Kidney epithelial cell (primary cell): ENCODE measurements around the gene TNFSF10. TPM values are rescaled to one million over a fixed set of nuclear protein-coding genes. Genes with fewer than 3 reads are reported as not detected.
A peak's percentile ranks its signal among the peaks of the same experiment; 100 is the strongest.

Source experiments
- DNase-seq: peaks from one replicate; pipeline ENCODE4 v3.0.0-alpha.2; 2010; ENCODE audit warnings: low read depth
- H3K27me3 ChIP-seq: 2 replicates; pipeline ENCODE4 v1.6.0; 2011; ENCODE audit warnings: low read length; ENCODE audit not compliant: control insufficient read depth, insufficient read depth
- H3K36me3 ChIP-seq: 2 replicates; pipeline ENCODE4 v1.5.1; 2011; ENCODE audit warnings: low read length; ENCODE audit not compliant: control insufficient read depth, insufficient read depth
- H3K4me3 ChIP-seq: 2 replicates; pipeline ENCODE4 v1.5.1; 2011; ENCODE audit warnings: low read depth, mild to moderate bottlenecking, control low read depth, low read length
- total RNA-seq: library from RNA; depleted of rRNA; stranded (reverse); fragments of >200 nt; gene quantifications from 2 replicates; pipeline ENCODE4 v1.2.3, GENCODE V29; 2015
- TF ChIP-seq, protein P1 (sequence below): IDR thresholded peaks from 2 replicates; pipeline ENCODE4 v1.5.1; 2011; ENCODE audit warnings: mild to moderate bottlenecking, moderate library complexity, low read length, control low read depth, inconsistent platforms; ENCODE audit not compliant: insufficient read depth, poor library complexity, severe bottlenecking

TNFSF10 gene
- total RNA-seq, 1 donor from 2014 or later: 8.6 TPM

DNA sequence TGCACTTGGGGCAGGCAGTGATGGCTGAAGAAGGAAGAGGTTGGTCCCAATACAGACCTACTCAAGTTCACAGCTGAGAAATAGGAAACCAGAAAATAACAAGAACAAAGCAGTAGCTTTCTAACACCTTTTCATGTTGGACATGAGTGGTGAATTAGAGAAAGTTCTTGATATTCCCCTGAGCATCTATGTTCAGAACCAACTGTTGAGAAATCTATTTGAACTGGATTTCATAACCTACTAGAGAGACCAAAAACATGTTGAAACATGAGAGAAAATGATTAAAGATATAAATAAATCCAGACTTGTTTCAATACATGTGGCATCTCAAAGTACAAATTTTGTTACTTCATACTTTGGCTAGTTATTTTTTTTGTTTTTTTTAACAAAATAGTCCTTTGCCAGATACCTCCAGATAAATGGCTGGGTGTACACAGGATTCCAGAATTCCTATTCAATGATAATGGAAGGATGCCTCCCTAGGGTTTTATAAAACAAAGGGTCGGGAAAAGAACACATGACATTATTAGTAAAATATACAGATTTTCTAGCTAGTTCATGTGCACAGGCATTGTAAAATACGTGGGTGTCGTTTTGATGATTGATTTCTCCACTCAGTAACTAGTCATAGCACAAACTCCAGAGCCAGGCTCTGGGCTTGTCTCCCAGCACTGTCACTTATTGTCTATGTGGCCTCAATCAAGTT lies 34.4 kb upstream of the TNFSF10 start:
- no peak overlapping the region for H3K4me3 ChIP-seq
- H3K27me3 ChIP-seq: no peaks in the 10 kb centered on the region
- TF ChIP-seq, protein P1, sequence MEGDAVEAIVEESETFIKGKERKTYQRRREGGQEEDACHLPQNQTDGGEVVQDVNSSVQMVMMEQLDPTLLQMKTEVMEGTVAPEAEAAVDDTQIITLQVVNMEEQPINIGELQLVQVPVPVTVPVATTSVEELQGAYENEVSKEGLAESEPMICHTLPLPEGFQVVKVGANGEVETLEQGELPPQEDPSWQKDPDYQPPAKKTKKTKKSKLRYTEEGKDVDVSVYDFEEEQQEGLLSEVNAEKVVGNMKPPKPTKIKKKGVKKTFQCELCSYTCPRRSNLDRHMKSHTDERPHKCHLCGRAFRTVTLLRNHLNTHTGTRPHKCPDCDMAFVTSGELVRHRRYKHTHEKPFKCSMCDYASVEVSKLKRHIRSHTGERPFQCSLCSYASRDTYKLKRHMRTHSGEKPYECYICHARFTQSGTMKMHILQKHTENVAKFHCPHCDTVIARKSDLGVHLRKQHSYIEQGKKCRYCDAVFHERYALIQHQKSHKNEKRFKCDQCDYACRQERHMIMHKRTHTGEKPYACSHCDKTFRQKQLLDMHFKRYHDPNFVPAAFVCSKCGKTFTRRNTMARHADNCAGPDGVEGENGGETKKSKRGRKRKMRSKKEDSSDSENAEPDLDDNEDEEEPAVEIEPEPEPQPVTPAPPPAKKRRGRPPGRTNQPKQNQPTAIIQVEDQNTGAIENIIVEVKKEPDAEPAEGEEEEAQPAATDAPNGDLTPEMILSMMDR: no peak
- no peak for DNase-seq
- H3K36me3 ChIP-seq: no peaks in the 10 kb centered on the region

GRCh38 chr3:172553526-172554252 lies 30.5 kb upstream of the TNFSF10 start:
- no peak for DNase-seq
- Histone ChIP-seq H3K36me3 (no peaks in the 10 kb centered on the region), H3K4me3 (no peak overlapping the region), H3K27me3 (no peaks in the 10 kb centered on the region)
- TF ChIP-seq, protein P1: no peak

DNA sequence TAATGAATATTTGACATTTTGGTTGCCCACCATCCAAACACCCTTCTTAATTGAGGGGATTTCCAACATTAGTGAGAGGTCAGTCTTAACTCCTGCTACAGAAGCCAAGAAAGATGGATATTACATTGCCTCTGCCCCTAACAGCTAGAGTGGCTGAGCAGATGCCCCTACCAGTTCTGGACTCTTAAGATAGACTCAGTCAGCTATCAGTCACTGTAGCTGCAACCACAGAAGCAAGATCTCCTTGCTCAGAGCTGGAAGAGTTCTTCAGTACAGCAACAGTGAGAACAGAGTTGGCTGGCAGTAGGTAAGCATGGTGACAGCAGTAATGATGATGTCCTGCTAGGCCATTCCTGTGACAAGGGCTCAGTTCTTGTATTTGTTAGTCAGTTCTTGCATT lies 29.4 kb upstream of the TNFSF10 start:
- Histone ChIP-seq H3K27me3 (no peaks in the 10 kb centered on the region), H3K4me3 (no peak overlapping the region), H3K36me3 (no peaks in the 10 kb centered on the region)
- DNase-seq: no peak
- TF ChIP-seq, protein P1: no peak

DNA sequence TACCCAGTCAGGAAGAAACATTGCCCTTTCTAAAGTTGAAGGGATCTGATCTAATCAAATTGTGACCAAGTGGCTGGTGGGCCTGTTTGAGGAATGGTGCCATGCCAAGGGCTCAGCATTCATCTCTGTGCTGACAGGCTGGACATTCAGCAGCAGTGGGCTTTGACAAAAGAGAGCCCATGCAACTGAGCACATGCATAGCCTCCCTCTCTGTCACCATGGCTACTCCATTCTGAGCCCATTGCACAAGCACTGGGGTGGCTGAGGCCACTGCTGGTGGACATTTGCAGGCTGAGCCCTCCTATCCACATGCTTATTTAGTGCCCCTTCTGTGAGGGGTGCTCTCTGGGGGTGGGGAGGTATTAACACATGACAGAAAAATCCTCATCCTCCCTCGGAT lies 28.6 kb upstream of the TNFSF10 start:
- Histone ChIP-seq H3K36me3 (no peaks in the 10 kb centered on the region), H3K4me3 (no peak overlapping the region), H3K27me3 (no peaks in the 10 kb centered on the region)
- no peak for DNase-seq
- TF ChIP-seq, protein P1: no peak

DNA sequence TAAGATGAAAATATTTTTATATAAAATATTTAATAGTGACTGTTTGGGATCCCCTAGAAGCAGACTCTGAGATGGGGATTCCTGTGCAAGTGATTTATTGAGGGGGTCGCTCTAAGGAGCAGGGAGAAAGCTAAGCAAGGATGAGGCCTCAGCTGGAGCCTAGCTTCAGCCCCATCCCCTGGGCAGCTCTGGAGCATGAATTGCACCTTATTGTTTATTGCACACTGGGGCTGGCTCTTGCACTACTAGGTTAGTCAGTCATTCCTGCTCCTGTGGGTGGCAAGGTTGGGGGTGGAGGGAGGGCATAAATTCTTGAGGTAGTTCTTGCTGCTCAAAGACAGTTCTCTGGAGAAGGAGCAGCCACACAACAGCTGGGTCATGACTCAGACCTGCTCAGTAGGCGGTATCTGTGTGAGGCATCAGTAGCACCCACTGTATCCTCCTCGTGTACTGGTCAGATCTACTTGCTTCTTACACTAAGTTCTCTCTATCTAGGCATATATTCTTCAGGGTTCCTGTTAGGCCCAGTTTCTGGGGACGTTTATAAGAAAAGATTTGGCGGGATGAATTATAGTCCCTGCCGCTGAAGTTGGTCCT lies 27.2 kb upstream of the TNFSF10 start:
- TF ChIP-seq, protein P1: no peak
- no peaks in the 10 kb centered on the region for H3K36me3 ChIP-seq
- peak; percentile 98 for DNase-seq
- no peaks in the 10 kb centered on the region for H3K27me3 ChIP-seq
- no peak overlapping the region for H3K4me3 ChIP-seq
